Activated T-cell treated with anti-CD3 and anti-CD28 coated beads, Interleukin-2, amount 50 U/mL, for 4 hours (primary cell): Measurements from ENCODE around the gene MFNG. TPM values are rescaled to one million over a fixed set of nuclear protein-coding genes. Genes with fewer than 3 reads are reported as not detected.
A peak's percentile ranks its signal among the peaks of the same experiment; 100 is the strongest.

Experiments
- ATAC-seq, 2 donors: fragments of 200-7000 bp; cut with Tn5 transposase; one replicate each; pipeline ENCODE4 v1.10.0; 2021
- DNase-seq: peaks from one replicate; pipeline ENCODE4 v3.0.0-alpha.2; 2020
- H3K27me3 Mint-ChIP-seq: one replicate; pipeline ENCODE4 v1.8.0; 2021; ENCODE audit warnings: low read depth, mixed read lengths
- H3K36me3 Mint-ChIP-seq: one replicate; pipeline ENCODE4 v1.8.0; 2022; ENCODE audit warnings: mixed read lengths; ENCODE audit not compliant: insufficient read depth
- H3K4me1 Mint-ChIP-seq: one replicate; pipeline ENCODE4 v1.8.0; 2021; ENCODE audit warnings: low read depth, mixed read lengths
- H3K4me3 Mint-ChIP-seq: one replicate; pipeline ENCODE4 v1.8.0; 2021; ENCODE audit warnings: mild to moderate bottlenecking, moderate library complexity, mixed read lengths
- H3K9me3 Mint-ChIP-seq: one replicate; pipeline ENCODE4 v1.8.0; 2021; ENCODE audit warnings: mixed read lengths
- total RNA-seq, 3 donors: library from RNA; stranded (reverse); gene quantifications; one replicate each; pipeline ENCODE4 v1.2.1, GENCODE V29; 2021

The MFNG gene
- total RNA-seq, 3 donors from 2014 or later = 157 to 188 (median 184) TPM

DNA sequence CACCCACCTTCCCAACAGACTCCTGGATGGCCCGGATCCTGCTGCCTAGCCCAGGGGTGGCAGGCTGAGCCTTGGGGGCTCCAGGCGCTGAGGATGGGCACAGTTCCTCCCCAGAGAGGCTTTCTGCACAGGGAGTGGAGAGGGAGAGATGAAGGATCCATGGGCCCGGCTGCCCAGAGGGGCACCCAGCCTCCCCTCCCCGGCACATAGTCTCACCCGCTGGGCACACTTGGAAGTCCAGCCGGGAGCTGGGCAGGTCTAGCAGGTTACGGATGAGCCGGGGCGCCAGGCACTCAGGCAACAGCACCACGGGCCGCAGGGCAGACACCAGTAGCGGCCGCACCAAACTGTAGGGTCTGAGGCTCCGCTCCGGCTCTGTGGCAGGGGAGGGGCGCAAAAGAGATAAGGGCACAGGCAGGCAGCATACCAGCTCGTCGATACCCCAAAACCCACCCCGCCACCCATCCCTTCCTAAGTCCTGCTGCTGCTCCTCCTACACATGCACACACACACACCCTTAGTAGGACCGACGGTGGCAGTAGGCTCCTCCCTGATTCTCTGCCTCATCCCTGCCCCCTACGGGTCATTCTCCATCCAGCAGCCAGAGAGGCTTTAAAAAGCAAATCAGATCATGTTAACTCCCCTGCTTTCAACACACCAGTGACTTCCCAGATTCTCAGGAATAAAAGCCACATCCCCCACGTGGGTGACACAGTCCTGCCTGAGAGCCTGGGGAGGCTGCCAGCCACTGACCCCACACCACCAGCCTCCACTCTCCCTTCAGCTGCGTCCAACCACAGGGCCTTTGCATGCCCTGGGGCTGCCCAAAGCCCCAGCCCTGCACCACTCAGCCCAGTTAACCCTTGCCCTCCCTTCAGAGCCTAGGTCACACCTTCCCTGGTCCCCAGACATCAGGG, 6.5 kb upstream of the MFNG start:
- H3K27me3 Mint-ChIP-seq = no peaks in the 10 kb centered on the region
- no peaks in the 10 kb centered on the region for H3K36me3 Mint-ChIP-seq
- H3K4me3 Mint-ChIP-seq = no peak overlapping the region
- peaks cover 37% of the 10 kb centered on the region for H3K4me1 Mint-ChIP-seq
- H3K9me3 Mint-ChIP-seq = no peaks in the 10 kb centered on the region
- ATAC-seq (peak; percentile 76), DNase-seq (peak; percentile 47)

DNA sequence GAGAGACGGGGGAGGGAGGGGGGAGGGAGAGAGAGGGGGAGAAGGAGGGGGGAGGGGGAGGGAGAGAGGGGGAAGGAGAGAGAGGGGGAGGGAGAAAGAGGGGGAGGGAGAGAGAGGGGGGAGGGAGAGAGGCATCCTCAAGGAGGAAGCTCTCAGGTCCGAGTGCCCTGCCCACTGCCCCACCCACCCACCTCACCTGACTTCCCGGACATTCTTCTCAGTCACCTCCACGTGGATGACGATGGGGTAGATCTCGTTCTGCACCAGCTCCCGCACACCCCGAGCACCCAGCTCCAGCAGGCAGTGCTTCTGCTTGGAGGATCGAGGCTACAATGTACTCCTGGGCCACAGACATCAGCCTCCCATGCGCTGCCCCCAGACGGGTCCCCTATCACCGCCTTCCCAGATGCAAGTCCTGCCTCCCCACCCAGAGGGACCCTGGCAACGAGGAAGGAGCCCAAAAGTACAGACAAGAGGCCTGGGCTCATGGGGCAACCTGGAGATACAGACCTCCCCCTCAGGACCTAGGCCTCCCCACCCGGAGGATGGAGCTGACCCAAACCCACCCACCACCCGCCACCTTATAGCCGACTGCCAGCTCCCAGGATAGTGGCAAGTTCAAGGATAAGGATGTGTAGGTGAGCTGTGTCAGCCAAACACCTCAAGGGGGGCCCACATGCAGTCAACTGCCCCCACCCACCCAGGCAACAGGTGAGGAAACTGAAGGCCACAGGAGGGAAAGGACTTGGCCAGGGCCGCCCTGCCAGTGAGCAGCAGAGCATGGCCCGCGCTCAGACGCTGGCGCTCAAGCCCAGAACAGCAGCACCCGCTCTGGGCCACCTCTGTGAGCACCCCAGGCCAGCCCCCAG, 5.6 kb upstream of the MFNG start:
- no peak for DNase-seq
- no peak for ATAC-seq
- Mint-ChIP-seq H3K4me1 (peaks cover 45% of the 10 kb centered on the region), H3K36me3 (no peaks in the 10 kb centered on the region), H3K4me3 (no peak overlapping the region), H3K27me3 (no peaks in the 10 kb centered on the region), H3K9me3 (no peaks in the 10 kb centered on the region)

DNA sequence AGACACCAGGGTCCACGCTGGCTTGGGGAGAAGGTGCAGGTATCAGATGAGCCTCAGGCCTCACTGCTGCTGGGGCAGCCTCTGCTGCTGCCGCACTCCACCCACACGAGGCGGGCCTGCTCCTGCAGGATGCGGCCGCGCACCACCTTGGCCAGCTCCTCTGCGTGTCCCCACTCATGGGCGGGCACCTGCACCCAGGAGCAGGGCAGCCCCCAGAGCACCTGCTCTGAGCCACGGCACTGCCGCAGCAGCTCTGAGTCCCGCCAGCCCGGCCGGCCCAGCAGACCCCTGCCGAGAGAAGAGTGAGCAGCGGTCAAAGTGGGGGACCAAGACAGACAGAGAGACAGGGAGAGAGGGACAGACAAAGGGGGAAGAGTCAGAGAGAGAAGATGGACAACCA, 4.9 kb upstream of the MFNG start:
- DNase-seq = no peak
- Mint-ChIP-seq H3K4me1 (peaks cover 50% of the 10 kb centered on the region), H3K9me3 (no peaks in the 10 kb centered on the region), H3K27me3 (no peaks in the 10 kb centered on the region), H3K36me3 (no peaks in the 10 kb centered on the region), H3K4me3 (no peak overlapping the region)
- no peak for ATAC-seq

DNA sequence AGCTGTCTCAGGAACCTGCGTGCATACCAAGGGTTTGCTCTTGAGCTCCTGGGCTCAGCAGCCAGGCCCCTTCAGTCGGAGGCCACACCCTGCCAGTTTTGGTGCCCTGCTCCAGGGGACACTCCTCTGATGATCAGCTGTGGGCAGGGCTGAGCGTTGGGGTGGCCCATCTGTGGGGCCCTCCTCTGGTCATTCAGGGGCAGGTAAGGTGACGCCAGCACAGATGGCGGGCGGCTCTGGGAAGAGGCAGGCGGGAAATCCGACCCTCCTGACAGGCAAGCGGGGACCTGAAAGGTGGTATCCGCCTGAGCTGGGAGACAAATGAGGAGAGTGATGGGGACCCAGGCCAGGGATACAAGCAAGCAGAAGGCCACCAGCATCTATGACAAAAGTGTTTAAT, 3.8 kb upstream of the MFNG start:
- Mint-ChIP-seq H3K9me3 (no peaks in the 10 kb centered on the region), H3K27me3 (no peaks in the 10 kb centered on the region), H3K4me1 (peaks cover 50% of the 10 kb centered on the region), H3K4me3 (no peak overlapping the region), H3K36me3 (no peaks in the 10 kb centered on the region)
- DNase-seq (no peak), ATAC-seq (no peak)

DNA sequence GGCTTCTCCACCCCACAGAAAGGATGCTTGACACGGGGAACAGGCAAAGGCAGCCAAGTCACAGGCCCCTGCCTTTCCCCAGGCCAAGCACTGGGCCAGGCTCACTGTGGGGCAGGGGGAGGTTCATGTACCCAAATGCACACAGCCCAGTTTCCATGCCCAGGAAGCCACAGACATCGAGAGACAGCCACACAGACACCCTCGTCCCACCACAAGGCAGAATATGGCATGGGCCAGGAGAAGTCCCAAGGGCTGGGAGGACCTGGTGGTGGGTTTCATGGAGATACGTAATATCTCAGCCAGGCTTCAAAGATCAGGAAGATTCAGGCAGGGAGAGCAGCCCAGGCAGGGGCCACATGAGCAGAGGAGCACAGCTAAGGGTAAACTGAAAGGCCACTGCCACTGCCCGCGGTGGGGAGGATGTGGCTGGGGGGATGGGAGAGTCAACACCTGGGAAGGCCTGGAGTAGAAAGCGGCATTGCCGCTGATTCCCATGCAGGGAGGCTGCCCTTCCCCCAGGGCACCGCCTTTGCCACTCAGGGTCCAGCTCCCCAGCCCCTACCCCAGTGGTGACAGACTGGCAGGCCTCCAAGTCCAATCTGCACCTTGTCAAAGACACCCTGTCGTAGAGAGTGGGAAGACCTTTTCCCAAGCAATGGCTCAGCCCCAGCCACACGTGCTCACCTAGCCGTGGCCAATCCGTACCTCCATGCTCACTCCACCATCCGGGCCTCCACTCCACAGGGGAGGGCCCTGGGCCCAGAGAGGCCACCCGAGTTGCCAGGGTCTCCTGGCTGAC, 2.4 kb upstream of the MFNG start:
- DNase-seq (no peak), ATAC-seq (no peak)
- Mint-ChIP-seq H3K4me1 (peaks cover 52% of the 10 kb centered on the region), H3K9me3 (no peaks in the 10 kb centered on the region), H3K4me3 (peak overlapping the region; percentile 46), H3K36me3 (no peaks in the 10 kb centered on the region), H3K27me3 (no peaks in the 10 kb centered on the region)

DNA sequence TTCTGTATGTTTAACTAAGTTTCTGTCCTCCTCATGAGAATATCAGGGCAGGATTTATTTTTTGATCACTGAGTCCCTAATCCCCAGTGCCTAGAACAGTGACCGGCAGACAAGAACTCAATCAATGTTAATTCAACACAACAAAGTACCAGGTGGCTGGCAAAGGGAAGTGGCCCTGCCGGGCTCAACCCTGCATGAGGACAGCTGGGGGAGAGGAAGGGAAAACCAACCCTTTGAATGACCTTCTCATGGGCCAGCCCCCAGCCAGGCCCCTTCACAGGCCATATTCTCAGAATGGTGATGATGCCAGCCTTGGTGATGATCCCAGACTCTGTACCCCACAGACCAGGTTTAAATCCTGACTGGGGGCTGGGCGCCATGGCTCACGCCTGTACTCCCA, 1.4 kb upstream of the MFNG start:
- Mint-ChIP-seq H3K4me3 (peak overlapping the region; percentile 94), H3K36me3 (no peaks in the 10 kb centered on the region), H3K9me3 (no peaks in the 10 kb centered on the region), H3K4me1 (peaks cover 54% of the 10 kb centered on the region), H3K27me3 (no peaks in the 10 kb centered on the region)
- ATAC-seq (no peak), DNase-seq (no peak)

DNA sequence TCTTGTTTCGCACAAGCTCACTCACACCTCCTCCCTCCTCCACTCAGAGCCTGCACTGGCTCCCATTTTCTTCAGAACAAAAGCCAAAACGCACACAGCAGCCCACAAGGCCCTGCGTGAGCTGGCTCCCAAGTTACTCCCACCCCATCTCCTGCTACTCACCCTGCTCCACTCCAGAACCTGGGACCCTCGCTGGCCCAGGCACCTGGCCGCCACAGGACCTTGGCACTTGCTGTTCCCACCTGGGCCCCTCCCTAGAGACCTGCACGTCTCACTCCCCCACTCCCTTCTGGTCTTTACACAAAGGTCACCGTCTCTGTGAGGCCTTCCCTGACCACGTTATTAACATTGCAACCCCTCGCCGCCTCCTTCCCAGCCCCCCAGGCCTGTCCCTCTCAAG, 945 bp upstream of the MFNG start:
- DNase-seq (no peak), ATAC-seq (no peak)
- Mint-ChIP-seq H3K9me3 (no peaks in the 10 kb centered on the region), H3K27me3 (no peaks in the 10 kb centered on the region), H3K36me3 (no peaks in the 10 kb centered on the region), H3K4me1 (peaks cover 58% of the 10 kb centered on the region), H3K4me3 (peak overlapping the region; percentile 94)

DNA sequence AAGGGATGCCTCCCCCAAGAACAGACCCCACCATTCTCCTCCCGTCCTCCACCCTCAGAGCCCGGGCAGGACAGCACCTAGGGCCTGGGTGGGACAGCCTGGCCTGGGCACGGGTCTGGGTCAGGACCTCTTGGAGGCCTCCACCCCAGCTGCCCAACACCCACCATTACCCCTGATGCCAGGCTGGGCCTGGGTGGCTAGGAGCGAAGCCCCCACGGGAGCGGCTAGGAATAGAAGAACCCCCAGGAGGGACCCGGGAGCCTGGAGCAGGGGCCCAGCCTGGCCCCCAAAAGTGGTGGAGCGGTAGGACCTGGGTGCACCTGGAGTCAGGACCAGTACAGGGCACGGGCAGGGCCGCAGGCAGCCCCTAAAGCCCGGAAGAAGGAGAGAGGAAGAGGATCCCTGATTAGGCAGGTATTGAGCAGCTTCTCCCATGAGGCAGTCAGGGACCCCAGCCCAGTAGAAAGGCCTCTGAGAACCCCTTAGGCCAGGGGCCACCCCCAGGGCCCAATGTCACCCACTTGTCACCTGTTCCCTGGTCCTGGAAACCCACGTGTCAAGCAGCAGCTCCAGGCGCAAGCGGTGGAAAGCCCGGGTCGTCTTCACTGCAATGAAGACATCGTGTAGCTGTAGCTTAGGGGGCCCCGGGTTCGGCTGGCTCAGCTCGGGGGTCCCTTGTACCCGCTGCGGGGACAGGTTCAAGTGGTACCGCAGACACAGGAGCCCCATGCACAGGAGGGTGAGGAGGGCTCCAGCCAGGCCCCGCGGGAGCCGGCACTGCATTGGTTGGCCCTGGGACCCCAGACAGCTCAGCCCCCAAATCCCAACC, 575 bp downstream of the MFNG start:
- DNase-seq (peak; percentile 14), ATAC-seq (peak; percentile 5 to 8)
- no peaks in the 10 kb centered on the region for H3K27me3 Mint-ChIP-seq
- H3K4me3 Mint-ChIP-seq = peak overlapping the region; percentile 94
- H3K9me3 Mint-ChIP-seq = no peaks in the 10 kb centered on the region
- peaks cover 67% of the 10 kb centered on the region for H3K4me1 Mint-ChIP-seq
- peaks cover 6% of the 10 kb centered on the region for H3K36me3 Mint-ChIP-seq

DNA sequence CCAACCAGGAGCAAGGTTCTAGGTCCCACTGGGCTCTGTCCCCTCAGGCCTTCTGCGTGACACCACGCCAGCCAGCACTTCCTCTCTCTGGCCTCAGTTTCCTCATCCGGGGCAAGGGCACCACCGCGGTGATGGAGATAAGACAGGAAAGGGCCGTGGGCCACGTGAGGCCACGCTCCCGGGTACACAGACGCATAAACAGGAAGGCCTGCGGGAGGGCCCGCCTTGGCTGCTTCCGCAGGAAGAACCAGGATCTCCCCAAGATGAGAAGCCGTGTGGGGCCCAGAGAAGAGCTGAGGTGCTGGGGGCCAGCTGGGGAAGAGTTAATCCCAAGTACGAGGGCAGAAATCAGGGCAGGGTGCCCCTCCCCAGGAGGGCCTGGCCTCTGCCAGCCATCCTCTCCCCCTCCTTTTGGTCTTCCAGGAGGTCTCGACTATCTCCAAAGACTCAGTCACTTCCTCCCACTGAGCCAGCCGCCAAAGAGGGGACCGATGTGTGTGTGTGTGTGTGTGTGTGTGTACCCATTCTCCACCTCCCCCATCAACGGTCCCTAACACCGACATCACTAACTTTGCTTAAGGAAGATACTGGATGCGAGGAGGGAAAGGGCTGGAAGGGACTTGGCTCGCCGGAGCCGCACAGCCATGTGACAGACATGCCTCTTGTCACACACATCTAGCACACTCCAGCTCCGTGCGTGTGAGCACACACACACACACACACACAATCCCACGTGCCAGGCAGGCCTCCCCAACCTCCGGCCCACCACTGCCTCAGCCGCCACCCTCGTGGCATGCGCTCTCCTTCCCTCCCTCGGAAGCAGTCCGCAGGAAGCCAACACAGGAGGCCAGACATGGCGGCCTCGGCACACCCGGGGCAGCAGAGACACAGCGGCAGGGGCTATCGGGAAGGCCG, 1.4 kb downstream of the MFNG start:
- Mint-ChIP-seq H3K9me3 (no peaks in the 10 kb centered on the region), H3K4me1 (peaks cover 59% of the 10 kb centered on the region), H3K4me3 (peak overlapping the region; percentile 94), H3K36me3 (peaks cover 6% of the 10 kb centered on the region), H3K27me3 (no peaks in the 10 kb centered on the region)
- peak; percentile 71 to 74 for ATAC-seq
- peak; percentile 69 for DNase-seq

DNA sequence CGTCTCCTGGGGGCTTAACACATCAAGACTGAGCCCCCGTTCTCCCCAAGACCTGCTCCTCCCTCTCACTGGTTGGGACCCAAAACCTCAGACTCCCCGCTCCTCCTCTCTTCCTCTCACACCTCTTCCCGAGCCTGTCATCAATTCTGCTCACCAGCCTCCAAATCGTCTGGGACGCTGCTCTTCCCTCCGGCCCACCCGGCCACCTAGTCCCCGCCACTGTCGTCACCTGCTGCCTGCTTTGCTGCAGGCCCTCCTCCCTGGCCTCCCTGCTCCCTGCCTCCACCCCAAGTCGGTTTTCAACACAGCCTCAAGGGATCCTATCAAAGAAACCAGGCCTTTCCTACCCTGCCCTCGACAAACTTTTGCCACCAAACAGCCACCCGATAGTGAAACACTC, 3.1 kb downstream of the MFNG start:
- ATAC-seq (no peak), DNase-seq (no peak)
- Mint-ChIP-seq H3K4me1 (peaks cover 46% of the 10 kb centered on the region), H3K9me3 (no peaks in the 10 kb centered on the region), H3K4me3 (peak overlapping the region; percentile 94), H3K27me3 (no peaks in the 10 kb centered on the region), H3K36me3 (peaks cover 6% of the 10 kb centered on the region)

DNA sequence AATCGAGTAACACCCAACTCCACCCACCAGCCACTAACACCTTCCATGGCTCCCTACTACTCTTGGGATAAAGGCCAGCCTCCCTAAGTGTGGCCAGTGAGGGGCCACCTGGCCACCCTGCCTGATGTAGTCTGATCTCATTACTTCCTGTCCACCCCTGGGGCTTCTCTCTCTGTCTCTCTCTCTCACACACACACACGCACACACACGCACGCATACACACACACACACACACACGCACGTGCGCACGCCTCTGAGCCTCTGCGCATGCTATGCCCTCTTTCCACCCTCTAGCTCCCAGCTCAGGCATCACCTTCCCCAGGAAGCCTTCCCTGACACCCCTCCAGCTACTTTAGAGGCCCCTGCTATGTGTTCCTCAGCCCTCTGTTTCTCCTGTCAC, 3.9 kb downstream of the MFNG start:
- H3K4me1 Mint-ChIP-seq = peaks cover 40% of the 10 kb centered on the region
- no peaks in the 10 kb centered on the region for H3K9me3 Mint-ChIP-seq
- ATAC-seq = no peak
- H3K27me3 Mint-ChIP-seq = no peaks in the 10 kb centered on the region
- peaks cover 6% of the 10 kb centered on the region for H3K36me3 Mint-ChIP-seq
- DNase-seq = no peak
- peak overlapping the region; percentile 94 for H3K4me3 Mint-ChIP-seq

DNA sequence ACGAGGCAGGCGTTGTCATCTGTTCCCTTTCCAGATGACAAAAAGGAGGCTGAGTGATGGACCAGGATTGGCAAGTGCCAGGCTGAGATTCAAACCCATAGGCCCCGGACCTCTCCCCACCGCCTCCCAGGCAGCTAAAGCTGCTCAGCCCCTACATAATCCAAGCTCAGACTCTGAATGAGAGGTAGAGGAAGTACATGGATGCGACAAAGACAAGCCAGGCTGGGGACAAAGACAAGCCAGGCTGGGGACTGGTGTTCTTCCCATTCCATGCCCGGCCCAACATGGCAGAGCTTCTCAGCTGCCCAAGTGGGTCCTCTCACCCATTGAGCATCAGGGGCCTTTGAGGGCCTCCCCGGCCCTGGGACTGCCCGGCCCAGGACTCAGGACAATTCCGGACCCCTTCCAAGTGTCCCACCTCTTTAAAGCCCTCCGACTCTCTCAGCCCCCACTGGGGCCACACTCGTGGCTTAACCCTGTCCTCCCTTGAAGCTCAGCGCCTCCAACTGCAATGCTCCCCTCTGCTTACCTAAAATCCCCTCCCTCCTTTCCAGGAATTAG, 4.8 kb downstream of the MFNG start:
- DNase-seq (no peak), ATAC-seq (no peak)
- Mint-ChIP-seq H3K36me3 (peaks cover 8% of the 10 kb centered on the region), H3K4me1 (peaks cover 32% of the 10 kb centered on the region), H3K9me3 (no peaks in the 10 kb centered on the region), H3K27me3 (no peaks in the 10 kb centered on the region), H3K4me3 (no peak overlapping the region)
